GM21526 (cell line): ENCODE measurements around the gene PJA1.

Source experiments
- ATAC-seq: cut with Tn5 transposase; IDR thresholded peaks from one replicate; pipeline ENCODE4 v1.9.1; 2021; ENCODE audit warnings: moderate library complexity; ENCODE audit not compliant: unreplicated experiment, low FRiP score

The PJA1 gene

DNA sequence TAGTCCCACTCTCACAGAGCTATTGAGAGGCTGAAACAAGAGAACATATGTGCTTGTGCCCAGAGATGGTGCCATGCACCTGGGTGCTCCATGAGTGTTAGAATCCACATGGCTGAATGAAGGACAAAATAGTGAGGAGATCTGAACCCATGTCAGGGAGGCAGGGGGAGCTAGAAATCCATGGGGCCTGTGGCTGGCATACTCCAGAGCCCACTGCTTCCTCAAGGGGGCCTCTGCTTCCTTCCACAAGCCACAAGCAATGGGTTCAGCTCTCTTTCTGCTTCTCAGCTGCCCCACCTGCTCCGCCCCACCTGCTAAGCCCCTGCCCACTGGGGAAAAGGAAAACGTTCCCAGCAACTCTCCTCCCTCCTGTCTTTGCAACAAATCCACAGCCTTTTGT, 46.1 kb downstream of the PJA1 start:
- ATAC-seq, result no peak

DNA sequence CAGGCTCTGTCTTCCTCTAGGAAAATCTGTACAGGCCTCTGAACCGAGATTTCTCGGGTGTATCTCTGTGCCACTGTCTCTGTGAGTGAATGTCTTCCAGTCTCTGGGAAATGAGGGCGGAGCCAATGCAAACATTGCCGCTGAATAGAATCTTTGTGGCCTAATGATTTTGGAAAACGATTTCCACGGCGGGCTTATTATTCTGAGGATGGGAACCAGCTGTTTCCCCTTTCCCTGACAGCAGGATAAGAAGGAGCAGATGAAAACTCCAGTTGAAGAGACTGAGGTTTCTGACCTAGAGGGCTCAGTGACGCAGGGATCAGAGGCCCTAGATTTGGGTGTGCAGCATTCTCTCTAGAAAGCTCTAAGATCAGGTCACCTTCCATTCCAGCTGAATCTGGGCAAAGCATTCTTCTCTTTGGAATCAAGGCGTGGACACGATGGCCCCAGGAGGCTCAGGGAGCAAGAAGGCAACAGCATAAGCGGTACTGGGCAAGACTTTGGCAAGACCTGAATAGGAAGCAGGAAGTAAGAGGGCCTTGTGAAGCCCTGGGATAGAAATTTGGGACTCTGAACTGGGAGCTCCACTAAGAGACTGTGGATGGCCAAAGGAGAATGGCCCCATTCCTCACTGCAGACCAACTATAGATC, 47.3 kb downstream of the PJA1 start:
- no peak for ATAC-seq

DNA sequence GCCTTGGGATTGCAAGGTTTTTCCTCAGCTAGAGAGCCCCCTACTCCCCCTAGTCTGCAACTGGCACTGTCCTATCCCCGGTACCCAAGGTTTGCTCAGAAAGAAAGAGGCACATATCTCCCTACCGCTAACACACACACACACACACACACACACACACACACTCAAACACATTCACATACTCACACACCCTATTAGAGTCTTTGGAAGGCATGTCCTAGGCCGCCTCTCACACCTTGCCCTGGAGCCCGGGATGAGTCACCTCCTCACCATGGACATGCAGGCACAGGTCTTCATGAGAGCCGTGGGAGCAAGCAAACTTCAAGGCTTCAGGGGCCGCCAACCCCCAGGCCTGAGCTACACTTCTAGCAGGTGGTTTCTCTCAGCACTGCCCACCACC, 49.2 kb downstream of the PJA1 start:
- ATAC-seq, result no peak

GRCh38 chrX:69113723-69114122, 51.5 kb downstream of the PJA1 start:
- ATAC-seq, result no peak
